Measurements from ENCODE around the gene ZNF419. TPM values are rescaled to one million over a fixed set of nuclear protein-coding genes. Genes with fewer than 3 reads are reported as not detected.
"Not testable (repeated sequence)": the region's sequence is repeated elsewhere in the genome, so short reads cannot be mapped to it uniquely, and the experiment has no call there.

Gene ZNF419
- total RNA-seq: 6.3 and 7.2 TPM in 2 replicates
- polyA plus RNA-seq: 5.1 and 6.4 TPM in 2 replicates
- 2.9 and 3.5 TPM in 2 replicates for polyA plus RNA-seq (2011; cell fraction: cytosol; rRNA removed)
- polyA plus RNA-seq (2011; cell fraction: nucleus; rRNA removed): 10.5 TPM in 2 replicates
- polyA plus RNA-seq (2012): 5.5 and 6.1 TPM in 2 replicates
- polyA minus RNA-seq: 5.1 and 6.7 TPM in 2 replicates
- polyA minus RNA-seq (2011; cell fraction: cytosol; rRNA and poly(A)+ RNA removed): 3.1 TPM
- 7.8 and 10.6 TPM in 2 replicates for polyA minus RNA-seq (2011; cell fraction: nucleus; rRNA and poly(A)+ RNA removed)
- percentile 64 among the genes with signal in this experiment for Bru-seq, nascent RNA
- BruChase-seq, experiment 1, labeled RNA remaining after a 6-hour chase: percentile 71 among the genes with signal in this experiment
- percentile 81 among the genes with signal in this experiment for BruChase-seq, experiment 2, labeled RNA remaining after a 2-hour chase
- long read RNA-seq, partial matches to known transcripts: 1 of 12 reads
- long read RNA-seq, other reads (novel, unspliced or antisense): 1 of 12 reads

- H2AFZ ChIP-seq (ENCODE audit: low read depth, low read length): peak within 1 kb of the TSS; percentile 99
- POLR2A ChIA-PET; dilution Hi-C loops (cut with MboI; ENCODE audit: extremely low pct_ligation_motif_present, low sequenced_read_pairs); H4K20me1 ChIP-seq (replicated peaks; ENCODE audit: control insufficient read depth, extremely low read depth, insufficient read depth, low read length); H3K27me3 ChIP-seq (ENCODE audit: control insufficient read depth in 2 of 2, insufficient read depth in 2 of 2, low read length in 2 of 2); H3K9me1 ChIP-seq (replicated peaks; ENCODE audit: control insufficient read depth, extremely low read depth, insufficient read depth, low read length); H3K9me3 ChIP-seq (replicated peaks; ENCODE audit: control insufficient read depth, insufficient read depth, low read length); H3K79me2 ChIP-seq (ENCODE audit: control insufficient read depth, insufficient read depth, low read length); H3K4me1 ChIP-seq (ENCODE audit: control insufficient read depth, extremely low read depth, insufficient read depth, low read length): not testable (repeated sequence)
- peak; percentile 86 for DNase-seq (ENCODE audit: low read depth, low spot score)
- H3K9ac ChIP-seq (replicated peaks; ENCODE audit: extremely low read depth, insufficient read depth, low read length): peak within 1 kb of the TSS; percentile 75
- peak within 1 kb of the TSS; percentile 59 for H3K4me2 ChIP-seq (ENCODE audit: insufficient read depth, low read length)
- TF ChIP-seq POLR2A (IDR thresholded peaks at IDR 0.05; ENCODE audit: low read depth, low read length): peak; percentile 44
- peak; percentile 70 for TF ChIP-seq GATA2 (IDR thresholded peaks at IDR 0.05; ENCODE audit: insufficient read depth, insufficient read length, low read depth, low read length)
- intact Hi-C loops (cut with micrococcal nuclease): loop anchor here (1.0 kb wide), 1 partner anchor 167 kb away; the partner anchor contains the start of gene ZNF543
- peak within 1 kb of the TSS; percentile 76 to 100 (median 87) for H3K4me3 ChIP-seq (replicated peaks in 1 of 3; ENCODE audit: insufficient read depth in 1 of 3, low read depth in 1 of 3, low read length in 3 of 3)
- H3K36me3 ChIP-seq (ENCODE audit: control insufficient read depth in 2 of 2, extremely low read depth in 1 of 2, insufficient read depth in 2 of 2, low read length in 2 of 2): peaks cover 1 to 17% of the 10 kb centered on the region in 2 experiments
- CTCF ChIA-PET: interaction anchor here (0.9 to 1.3 kb wide), 2 partner anchors 10 to 98 kb away, joined by 3 to 4 read pairs; partner anchors contain the start of genes ZNF548 and ZNF772
- peak within 1 kb of the TSS; percentile 24 for H3K27ac ChIP-seq (ENCODE audit: insufficient read depth, low read depth, low read length)
- FAIRE-seq: peak; percentile 93
- TSS peak; percentile 28 for BruUV-seq (replicated peaks)
These were observed at the start of gene ZNF419 for GRCh38 chr19:57487477-57488298. ZNF419 (plus strand) TSS chr19:57487750; CDS start chr19:57487951, 201 bp downstream.

- no peak overlapping the region for H3K27ac ChIP-seq (ENCODE audit: insufficient read depth, low read depth, low read length)
- no peak overlapping the region for H2AFZ ChIP-seq (ENCODE audit: low read depth, low read length)
- H3K79me2 ChIP-seq (ENCODE audit: control insufficient read depth, insufficient read depth, low read length): peaks cover 17% of the 10 kb centered on the region
- H3K4me2 ChIP-seq (ENCODE audit: insufficient read depth, low read length): no peak overlapping the region
- H4K20me1 ChIP-seq (replicated peaks; ENCODE audit: control insufficient read depth, extremely low read depth, insufficient read depth, low read length): no peaks in the 10 kb centered on the region
- no TSS peak for BruUV-seq (replicated peaks)
- no peaks in the 10 kb centered on the region for H3K9me1 ChIP-seq (replicated peaks; ENCODE audit: control insufficient read depth, extremely low read depth, insufficient read depth, low read length)
- no peak overlapping the region for H3K4me3 ChIP-seq (replicated peaks in 1 of 3; ENCODE audit: insufficient read depth in 1 of 3, low read depth in 1 of 3, low read length in 3 of 3)
- no peak for DNase-seq (ENCODE audit: low read depth, low spot score)
- TF ChIP-seq MAX (IDR thresholded peaks at IDR 0.05; ENCODE audit: insufficient read depth, insufficient read length) (no peak), JUN (IDR thresholded peaks at IDR 0.05; ENCODE audit: borderline replicate concordance, insufficient read depth, insufficient read length, low read depth) (no peak), CTCF (IDR thresholded peaks at IDR 0.05; ENCODE audit: extremely low read depth in 1 of 2, insufficient read depth in 1 of 2, low read depth in 1 of 2, low read length in 2 of 2) (no peak), MYC (IDR thresholded peaks at IDR 0.05; ENCODE audit: low read depth, low read length) (no peak), POLR2AphosphoS5 (IDR thresholded peaks at IDR 0.05; ENCODE audit: insufficient read depth, low read depth, low read length) (no peak), FOS (IDR thresholded peaks at IDR 0.05; ENCODE audit: borderline replicate concordance, insufficient read depth, low read length) (no peak), GATA2 (IDR thresholded peaks at IDR 0.05; ENCODE audit: insufficient read depth, insufficient read length, low read depth, low read length) (no peak), EZH2 (IDR thresholded peaks at IDR 0.05; ENCODE audit: borderline replicate concordance, low read depth, low read length, severe bottlenecking) (no peak), POLR2A (IDR thresholded peaks at IDR 0.05; ENCODE audit: low read depth, low read length) (no peak)
- CTCF ChIA-PET: no interaction called here
- no peak overlapping the region for H3K9ac ChIP-seq (replicated peaks; ENCODE audit: extremely low read depth, insufficient read depth, low read length)
- peaks cover 10% of the 10 kb centered on the region for H3K4me1 ChIP-seq (ENCODE audit: control insufficient read depth, extremely low read depth, insufficient read depth, low read length)
- no peaks in the 10 kb centered on the region for H3K27me3 ChIP-seq (ENCODE audit: control insufficient read depth in 2 of 2, insufficient read depth in 2 of 2, low read length in 2 of 2)
- FAIRE-seq: no peak
- peaks cover 0 to 2% of the 10 kb centered on the region in 2 experiments for H3K36me3 ChIP-seq (ENCODE audit: control insufficient read depth in 2 of 2, extremely low read depth in 1 of 2, insufficient read depth in 2 of 2, low read length in 2 of 2)
- H3K9me3 ChIP-seq (replicated peaks; ENCODE audit: control insufficient read depth, insufficient read depth, low read length): no peaks in the 10 kb centered on the region
- intact Hi-C loops (cut with micrococcal nuclease): no loop called here
- POLR2A ChIA-PET: no interaction called here
- dilution Hi-C loops (cut with MboI; ENCODE audit: extremely low pct_ligation_motif_present, low sequenced_read_pairs): no loop called here
These were observed 49.6 kb upstream of the ZNF419 start for GRCh38 chr19:57437931-57438330.
